GM18526 (cell line): ENCODE measurements around the gene NEK4.

Experiments used
- POLR2A ChIP-seq: IDR thresholded peaks from 3 replicates; pipeline ENCODE4 v1.6.1; 2011; ENCODE audit not compliant: insufficient read length; ENCODE audit errors: extremely low read depth

Gene NEK4

GRCh38 chr3:52731590-52731989 is 39.1 kb downstream of the NEK4 start:
- TF ChIP-seq POLR2A: no peak

- TF ChIP-seq POLR2A: no peak
These were observed 40.1 kb downstream of the NEK4 start for GRCh38 chr3:52730681-52731080.

- no peak for TF ChIP-seq POLR2A
These were observed 46.2 kb downstream of the NEK4 start for GRCh38 chr3:52724511-52724910.

- TF ChIP-seq POLR2A: no peak
These were observed 46.8 kb downstream of the NEK4 start for GRCh38 chr3:52723935-52724334.

- TF ChIP-seq POLR2A: no peak
These were observed 48.2 kb downstream of the NEK4 start for GRCh38 chr3:52722491-52722890.

GRCh38 chr3:52721730-52722008 is 49.1 kb downstream of the NEK4 start:
- no peak for TF ChIP-seq POLR2A

- TF ChIP-seq POLR2A: no peak
These were observed 49.6 kb downstream of the NEK4 start for GRCh38 chr3:52721002-52721729.

- TF ChIP-seq POLR2A: no peak
These were observed 51.1 kb downstream of the NEK4 start for GRCh38 chr3:52719618-52720017.

- no peak for TF ChIP-seq POLR2A
These were observed 54.9 kb downstream of the NEK4 start for GRCh38 chr3:52715714-52716305.

GRCh38 chr3:52714335-52715302 is 56.1 kb downstream of the NEK4 start:
- TF ChIP-seq POLR2A: no peak

GRCh38 chr3:52712291-52713212 is 58.2 kb downstream of the NEK4 start:
- TF ChIP-seq POLR2A: no peak

GRCh38 chr3:52710512-52710911 is 60.2 kb downstream of the NEK4 start:
- no peak for TF ChIP-seq POLR2A

- TF ChIP-seq POLR2A: no peak
These were observed 63.2 kb downstream of the NEK4 start for GRCh38 chr3:52707585-52707984.

- peak; percentile 85 for TF ChIP-seq POLR2A
These were observed 64.8 kb downstream of the NEK4 start, which contains the start of the genes GLT8D1 and SPCS1 for GRCh38 chr3:52705688-52706686. Gene GLT8D1 (minus strand): TSS chr3:52705791. CDS start chr3:52700460, 5,331 bp downstream. Gene SPCS1 (plus strand): TSS chr3:52706106. CDS start chr3:52706247, 141 bp downstream.
